B cell (primary cell): ENCODE measurements around the gene PIGR. TPM values are rescaled to one million over a fixed set of nuclear protein-coding genes. Genes with fewer than 3 reads are reported as not detected.

Experiments used
- ATAC-seq: fragments of 200-7000 bp; cut with Tn5 transposase; one replicate; pipeline ENCODE4 v1.10.0; 2021; ENCODE audit warnings: low read depth, mild to moderate bottlenecking, moderate number of reproducible peaks, moderate library complexity
- CTCF ChIA-PET: fragments of 350-600 bp; sonication (Branson Sonifier 250); formaldehyde crosslinking; loops from one replicate; lab custom pipeline; 2021; ENCODE audit warnings: antibody characterized with exemption, inconsistent platforms; lab: Charles Lee
- POLR2A ChIA-PET: fragments of 350-600 bp; sonication (Branson Sonifier 250); formaldehyde crosslinking; loops from one replicate; lab custom pipeline; 2021; ENCODE audit warnings: antibody characterized with exemption; lab: Charles Lee
- DNase-seq: peaks from one replicate; pipeline ENCODE4 v3.0.0; 2013
- H2AFZ ChIP-seq: 2 replicates; pipeline ENCODE4 v1.6.1; 2012; ENCODE audit warnings: mild to moderate bottlenecking, low read depth, low read length; ENCODE audit not compliant: insufficient read depth, poor library complexity, severe bottlenecking
- H3K27ac ChIP-seq, 2 donors: 1 replicate in 1 of 2; 2 replicates in 1 of 2; pipeline ENCODE4 v1.5.1; 2012 to 2013; ENCODE audit warnings: low read length in 2 of 2, mild to moderate bottlenecking in 2 of 2, moderate library complexity in 1 of 2
- H3K27me3 ChIP-seq, 4 experiments: fragments of 200-600 bp in 1 of 4; sonication (generic) in 1 of 4; replicated peaks in 1 of 4; 1 replicate in 2 of 4; 2 replicates in 2 of 4; pipeline versions ENCODE4 v1.6.1 to v1.7.0; 2013 to 2016; ENCODE audit warnings: low read length in 3 of 4, mild to moderate bottlenecking in 2 of 4, mixed read lengths in 1 of 4, moderate library complexity in 1 of 4; ENCODE audit not compliant: insufficient read depth in 4 of 4, control insufficient read depth in 3 of 4; ENCODE audit errors: control extremely low read depth in 1 of 4
- H3K36me3 ChIP-seq, 2 experiments: replicated peaks in 1 of 2; 1 replicate in 1 of 2; 2 replicates in 1 of 2; pipeline versions ENCODE4 v1.6.1 to v1.7.1; 2013; ENCODE audit warnings: low read length in 1 of 2; ENCODE audit not compliant: insufficient read depth in 2 of 2, control insufficient read depth in 1 of 2; ENCODE audit errors: control extremely low read depth in 1 of 2, extremely low read depth in 1 of 2
- H3K4me1 ChIP-seq, 2 donors: fragments of 200-600 bp in 1 of 2; sonication (generic) in 1 of 2; 1 replicate in 1 of 2; 2 replicates in 1 of 2; pipeline versions ENCODE4 v1.5.1 to v1.6.1; 2013 to 2017; ENCODE audit warnings: low read length in 2 of 2; ENCODE audit not compliant: control insufficient read depth in 2 of 2, insufficient read depth in 2 of 2
- H3K4me2 ChIP-seq: replicated peaks from 2 replicates; pipeline ENCODE3; 2012; ENCODE audit warnings: mild to moderate bottlenecking, low read depth, low read length; ENCODE audit not compliant: poor library complexity, severe bottlenecking
- H3K4me3 ChIP-seq, 5 experiments: fragments of 200-600 bp in 1 of 5; sonication (generic) in 1 of 5; 1 replicate in 3 of 5; 2 replicates in 2 of 5; pipeline versions ENCODE4 v1.5.1 to v1.7.0; 2011 to 2016; ENCODE audit warnings: low read length in 4 of 5, mild to moderate bottlenecking in 4 of 5, low read depth in 2 of 5, control low read depth in 1 of 5, moderate library complexity in 1 of 5; ENCODE audit not compliant: insufficient read depth in 1 of 5; ENCODE audit errors: control extremely low read depth in 1 of 5, extremely low read depth in 1 of 5
- H3K79me2 ChIP-seq: fragments of 200-600 bp; sonication (generic); one replicate; pipeline ENCODE4 v1.6.0; 2016; ENCODE audit warnings: low read length; ENCODE audit not compliant: control insufficient read depth, insufficient read depth
- H3K9ac ChIP-seq: fragments of 200-600 bp; sonication (generic); 2 replicates; pipeline ENCODE4 v1.6.1; 2017; ENCODE audit warnings: mild to moderate bottlenecking, low read length, moderate library complexity
- H3K9me3 ChIP-seq, 3 donors: one replicate each; pipeline versions ENCODE4 v1.6.1 to v1.7.1; 2013; ENCODE audit warnings: low read length in 2 of 3; ENCODE audit not compliant: control insufficient read depth in 2 of 3, insufficient read depth in 1 of 3; ENCODE audit errors: control extremely low read depth in 1 of 3
- H4K20me1 ChIP-seq: 2 replicates; pipeline ENCODE4 v1.6.0; 2012; ENCODE audit warnings: mild to moderate bottlenecking, low read length; ENCODE audit not compliant: insufficient read depth, control insufficient read depth, poor library complexity, severe bottlenecking
- H3K27ac Mint-ChIP-seq: one replicate; pipeline ENCODE4 v1.8.0; 2021; ENCODE audit warnings: mixed read lengths
- H3K27me3 Mint-ChIP-seq: one replicate; pipeline ENCODE4 v1.8.0; 2021; ENCODE audit warnings: mixed read lengths
- H3K4me1 Mint-ChIP-seq: one replicate; pipeline ENCODE4 v1.8.0; 2021; ENCODE audit warnings: mixed read lengths
- H3K4me3 Mint-ChIP-seq: one replicate; pipeline ENCODE4 v1.8.0; 2021; ENCODE audit warnings: mixed read lengths
- H3K9me3 Mint-ChIP-seq: one replicate; pipeline ENCODE4 v1.8.0; 2022; ENCODE audit warnings: mixed read lengths; ENCODE audit not compliant: insufficient read depth
- CTCF ChIP-seq: fragments of 200-600 bp; IDR thresholded peaks from one replicate; pipeline ENCODE4 v1.8.0; 2022; ENCODE audit warnings: antibody characterized with exemption, mild to moderate bottlenecking
- EZH2 ChIP-seq: IDR thresholded peaks from 2 replicates; pipeline ENCODE4 v1.6.1; 2012; ENCODE audit warnings: borderline replicate concordance, low read depth, mild to moderate bottlenecking, moderate library complexity, low read length; ENCODE audit not compliant: insufficient read depth, poor library complexity, severe bottlenecking
- WGBS: methylation state at CpG from one replicate; pipeline ENCODE4 v1.1.5; 2013; ENCODE audit warnings: missing lambda C conversion rate; ENCODE audit not compliant: insufficient coverage; 5-methylcytosine and 5-hydroxymethylcytosine counted together
- intact Hi-C: fragments of 100-400 bp; cut with micrococcal nuclease; formaldehyde crosslinking; loops from one replicate; pipeline ENCODE4 v1.10.0; 2022
- polyA plus RNA-seq: library from polyadenylated mRNA; depleted of rRNA; stranded (reverse); fragments of >200 nt; gene quantifications from 2 replicates; pipeline ENCODE4 v1.2.3, GENCODE V29; 2012
- total RNA-seq, 2 donors: library from RNA; stranded (reverse); fragments of 120-200 nt in 1 of 2; gene quantifications; 1 replicate in 1 of 2; 2 replicates in 1 of 2; pipeline versions ENCODE4 v1.2.3 to v1.2.4, GENCODE V29; 2013 to 2022

PIGR gene
- total and polyA plus RNA-seq, 2 donors (not counting 1 experiment from before 2014, with no cell fraction given), result 0.31 to 1.1 TPM

- ATAC-seq, result no peak
- Histone ChIP-seq H3K27ac (no peak overlapping the region), H3K27me3 (peaks cover 0 to 7% (median 0%) of the 10 kb centered on the region in 4 experiments), H3K4me3 (no peak overlapping the region), H2AFZ (no peak overlapping the region), H3K9ac (no peak overlapping the region), H4K20me1 (no peaks in the 10 kb centered on the region), H3K36me3 (no peaks in the 10 kb centered on the region), H3K9me3 (no peaks in the 10 kb centered on the region), H3K4me1 (peaks cover 8 to 11% of the 10 kb centered on the region in 2 donors), H3K79me2 (no peaks in the 10 kb centered on the region), H3K4me2 (no peak overlapping the region)
- ChIA-PET POLR2A (interaction anchor here (0.5 kb wide), 1 partner anchor 372 kb away, joined by 3 read pairs; no protein-coding TSS in a partner anchor), CTCF (interaction anchor here (1.2 to 8.4 kb wide), 3 partner anchors 10 to 109 kb away, joined by 3 to 77 read pairs (median 4); no protein-coding TSS in a partner anchor)
- no peak overlapping the region for H3K27ac Mint-ChIP-seq
- intact Hi-C loops, result no loop called here
- no peak for TF ChIP-seq EZH2
- TF ChIP-seq CTCF, result no peak
- no peak for DNase-seq
- H3K9me3 Mint-ChIP-seq, result no peaks in the 10 kb centered on the region
- H3K27me3 Mint-ChIP-seq, result no peaks in the 10 kb centered on the region
- peaks cover 14% of the 10 kb centered on the region for H3K4me1 Mint-ChIP-seq
- 75% methylated on average over 2 of the region's 5 CpGs for WGBS
- H3K4me3 Mint-ChIP-seq, result no peak overlapping the region
Observed at GRCh38 chr1:206969090-206969489, 22.8 kb upstream of the PIGR start.

- intact Hi-C loops, result no loop called here
- Histone ChIP-seq H2AFZ (no peak overlapping the region), H3K27ac (no peak overlapping the region), H4K20me1 (no peaks in the 10 kb centered on the region), H3K36me3 (no peaks in the 10 kb centered on the region), H3K4me2 (peak overlapping the region; percentile 37), H3K79me2 (no peaks in the 10 kb centered on the region), H3K4me1 (peaks cover 12 to 16% of the 10 kb centered on the region in 2 donors), H3K27me3 (peaks cover 0 to 4% (median 0%) of the 10 kb centered on the region in 4 experiments), H3K9me3 (no peaks in the 10 kb centered on the region), H3K9ac (no peak overlapping the region), H3K4me3 (no peak overlapping the region)
- Mint-ChIP-seq H3K27ac (no peak overlapping the region), H3K4me1 (peaks cover 19% of the 10 kb centered on the region), H3K27me3 (no peaks in the 10 kb centered on the region), H3K9me3 (no peaks in the 10 kb centered on the region), H3K4me3 (no peak overlapping the region)
- WGBS, result 17% methylated on average over 5 of the region's 8 CpGs
- ChIA-PET CTCF (interaction anchor here (1.2 to 8.4 kb wide), 5 partner anchors 14 to 302 kb away, joined by 3 to 77 read pairs (median 4); no protein-coding TSS in a partner anchor), POLR2A (no interaction called here)
- DNase-seq (no peak), ATAC-seq (no peak)
- TF ChIP-seq EZH2, result no peak
- no peak for TF ChIP-seq CTCF
Observed at GRCh38 chr1:206967096-206967849, 21.0 kb upstream of the PIGR start.
